Astrocyte (in vitro differentiated cells and primary cell): ENCODE results near the gene ATP6V1G2. TPM values are rescaled to one million over a fixed set of nuclear protein-coding genes. Genes with fewer than 3 reads are reported as not detected.

Experiments
- DNase-seq: peaks from one replicate; pipeline ENCODE4 v3.0.0-alpha.2; 2010; ENCODE audit warnings: low read depth
- FAIRE-seq: peaks from 2 replicates; lab custom pipeline; 2011; peaks lifted over from hg19 to GRCh38; lab: Jason Lieb, UNC
- H2AFZ ChIP-seq: 2 replicates; pipeline ENCODE4 v1.6.0; 2012; ENCODE audit warnings: low read depth, low read length, inconsistent platforms
- H3K27ac ChIP-seq: 2 replicates; pipeline ENCODE4 v1.5.1; 2011; ENCODE audit warnings: low read depth, low read length, inconsistent platforms
- H3K27me3 ChIP-seq: 2 replicates; pipeline ENCODE4 v1.6.0; 2011; ENCODE audit warnings: low read length, inconsistent platforms; ENCODE audit not compliant: insufficient read depth
- H3K36me3 ChIP-seq: 2 replicates; pipeline ENCODE4 v1.5.1; 2011; ENCODE audit warnings: low read length, inconsistent platforms; ENCODE audit not compliant: insufficient read depth
- H3K4me1 ChIP-seq: 2 replicates; pipeline ENCODE4 v1.5.1; 2011; ENCODE audit warnings: low read length, inconsistent platforms; ENCODE audit not compliant: insufficient read depth
- H3K4me2 ChIP-seq: 2 replicates; pipeline ENCODE4 v1.6.0; 2012; ENCODE audit warnings: low read length, inconsistent platforms
- H3K4me3 ChIP-seq: 2 replicates; pipeline ENCODE4 v1.5.1; 2011; ENCODE audit warnings: low read depth, mild to moderate bottlenecking, low read length, inconsistent platforms; ENCODE audit not compliant: insufficient read depth
- H3K79me2 ChIP-seq: 2 replicates; pipeline ENCODE4 v1.6.0; 2012; ENCODE audit warnings: mild to moderate bottlenecking, low read length, inconsistent platforms; ENCODE audit not compliant: insufficient read depth
- H3K9ac ChIP-seq: 2 replicates; pipeline ENCODE4 v1.6.0; 2012; ENCODE audit warnings: mild to moderate bottlenecking, low read length, inconsistent platforms
- H3K9me3 ChIP-seq: 2 replicates; pipeline ENCODE4 v1.5.1; 2012; ENCODE audit warnings: low read depth, mild to moderate bottlenecking, low read length, inconsistent platforms; ENCODE audit not compliant: insufficient read depth
- H4K20me1 ChIP-seq: 2 replicates; pipeline ENCODE4 v1.6.0; 2012; ENCODE audit warnings: low read length, inconsistent platforms; ENCODE audit not compliant: insufficient read depth
- H3K27ac Mint-ChIP-seq: one replicate; pipeline ENCODE4 v1.8.0; 2021; ENCODE audit warnings: mild to moderate bottlenecking, mixed read lengths; ENCODE audit not compliant: unreplicated experiment
- H3K27me3 Mint-ChIP-seq: one replicate; pipeline ENCODE4 v1.8.0; 2021; ENCODE audit warnings: low read depth, mixed read lengths; ENCODE audit not compliant: unreplicated experiment
- H3K36me3 Mint-ChIP-seq: one replicate; pipeline ENCODE4 v1.8.0; 2021; ENCODE audit warnings: low read depth, mixed read lengths; ENCODE audit not compliant: unreplicated experiment
- H3K4me1 Mint-ChIP-seq: one replicate; pipeline ENCODE4 v1.8.0; 2021; ENCODE audit warnings: low read depth, mixed read lengths; ENCODE audit not compliant: unreplicated experiment
- H3K4me3 Mint-ChIP-seq: one replicate; pipeline ENCODE4 v1.8.0; 2021; ENCODE audit warnings: mild to moderate bottlenecking, moderate library complexity, mixed read lengths; ENCODE audit not compliant: unreplicated experiment
- H3K9me3 Mint-ChIP-seq: one replicate; pipeline ENCODE4 v1.8.0; 2021; ENCODE audit warnings: mild to moderate bottlenecking, mixed read lengths; ENCODE audit not compliant: unreplicated experiment
- CTCF ChIP-seq: IDR thresholded peaks from 2 replicates; pipeline ENCODE4 v1.5.1; 2011; ENCODE audit warnings: low read depth, mild to moderate bottlenecking, inconsistent platforms, low read length, moderate library complexity; ENCODE audit not compliant: insufficient read depth
- EZH2 ChIP-seq: IDR thresholded peaks from 2 replicates; pipeline ENCODE4 v1.6.1; 2012; ENCODE audit warnings: mild to moderate bottlenecking, low read length, inconsistent platforms; ENCODE audit not compliant: insufficient read depth
- total RNA-seq: library from RNA; stranded (reverse); gene quantifications from 2 replicates; pipeline ENCODE4 v1.2.1, GENCODE V29; 2021

The ATP6V1G2 gene
- total RNA-seq, 1 donor from 2014 or later = 2.6 TPM

GRCh38 chr6:31533455-31533841 lies 13.0 kb downstream of the ATP6V1G2 start:
- Mint-ChIP-seq H3K9me3 (no peaks in the 10 kb centered on the region), H3K4me3 (no peak overlapping the region), H3K27me3 (no peaks in the 10 kb centered on the region), H3K4me1 (peaks cover 8% of the 10 kb centered on the region), H3K36me3 (peaks cover 17% of the 10 kb centered on the region), H3K27ac (peak overlapping the region; percentile 55)
- no peak for TF ChIP-seq CTCF
- no peak for TF ChIP-seq EZH2
- peaks cover 3% of the 10 kb centered on the region for H3K4me1 ChIP-seq
- H3K27ac ChIP-seq = no peak overlapping the region
- H3K27me3 ChIP-seq = no peaks in the 10 kb centered on the region
- H3K79me2 ChIP-seq = peaks cover 54% of the 10 kb centered on the region
- no peaks in the 10 kb centered on the region for H3K9me3 ChIP-seq
- DNase-seq (no peak), FAIRE-seq (no peak)
- peaks cover 72% of the 10 kb centered on the region for H3K36me3 ChIP-seq
- H3K4me3 ChIP-seq = no peak overlapping the region
- no peak overlapping the region for H3K9ac ChIP-seq
- no peak overlapping the region for H2AFZ ChIP-seq
- H3K4me2 ChIP-seq = no peak overlapping the region
- H4K20me1 ChIP-seq = peaks cover 97% of the 10 kb centered on the region

GRCh38 chr6:31532644-31533454 lies 13.6 kb downstream of the ATP6V1G2 start:
- Histone ChIP-seq H4K20me1 (peaks cover 95% of the 10 kb centered on the region), H3K27ac (no peak overlapping the region), H3K4me1 (no peaks in the 10 kb centered on the region), H3K4me2 (no peak overlapping the region), H3K36me3 (peaks cover 66% of the 10 kb centered on the region), H3K9me3 (no peaks in the 10 kb centered on the region), H3K4me3 (no peak overlapping the region), H3K27me3 (no peaks in the 10 kb centered on the region), H3K79me2 (peaks cover 48% of the 10 kb centered on the region), H2AFZ (no peak overlapping the region), H3K9ac (no peak overlapping the region)
- H3K9me3 Mint-ChIP-seq = no peaks in the 10 kb centered on the region
- H3K36me3 Mint-ChIP-seq = peaks cover 15% of the 10 kb centered on the region
- H3K27ac Mint-ChIP-seq = no peak overlapping the region
- TF ChIP-seq EZH2 (no peak), CTCF (no peak)
- FAIRE-seq (no peak), DNase-seq (no peak)
- H3K4me3 Mint-ChIP-seq = no peak overlapping the region
- H3K4me1 Mint-ChIP-seq = peaks cover 5% of the 10 kb centered on the region
- H3K27me3 Mint-ChIP-seq = no peaks in the 10 kb centered on the region
